ENCODE measurements around the gene MINDY3.
"Not testable (repeated sequence)": the region's sequence is repeated elsewhere in the genome, so short reads cannot be mapped to it uniquely, and the experiment has no call there.

MINDY3 gene

GRCh38 chr10:15764892-15765454, 95.3 kb downstream of the MINDY3 start:
- no peak for DNase-seq

GRCh38 chr10:15763006-15763405, 97.3 kb downstream of the MINDY3 start:
- no peak for DNase-seq

- DNase-seq: not testable (repeated sequence)
Observed at GRCh38 chr10:15762239-15762638, 98.1 kb downstream of the MINDY3 start.

GRCh38 chr10:15761224-15761623, 99.1 kb downstream of the MINDY3 start:
- not testable (repeated sequence) for DNase-seq

- no peak for DNase-seq
Observed at GRCh38 chr10:15760681-15761080, 99.6 kb downstream of the MINDY3 start.

GRCh38 chr10:15759265-15759664, 101.0 kb downstream of the MINDY3 start:
- no peak for DNase-seq

- no peak for DNase-seq
Observed at GRCh38 chr10:15758618-15759017, 101.7 kb downstream of the MINDY3 start.

GRCh38 chr10:15754937-15755336, 105.4 kb downstream of the MINDY3 start:
- DNase-seq: no peak

GRCh38 chr10:15751046-15751445, 109.3 kb downstream of the MINDY3 start:
- DNase-seq: no peak

GRCh38 chr10:15748126-15748525, 112.2 kb downstream of the MINDY3 start:
- DNase-seq: no peak

GRCh38 chr10:15747632-15748031, 112.7 kb downstream of the MINDY3 start:
- no peak for DNase-seq

GRCh38 chr10:15745751-15746150, 114.6 kb downstream of the MINDY3 start:
- DNase-seq: no peak

GRCh38 chr10:15744217-15744865, 116.0 kb downstream of the MINDY3 start:
- no peak for DNase-seq

GRCh38 chr10:15743443-15743842, 116.9 kb downstream of the MINDY3 start:
- no peak for DNase-seq

GRCh38 chr10:15742836-15743235, 117.5 kb downstream of the MINDY3 start:
- no peak for DNase-seq

- DNase-seq: no peak
Observed at GRCh38 chr10:15742102-15742501, 118.2 kb downstream of the MINDY3 start.

- no peak for DNase-seq
Observed at GRCh38 chr10:15741581-15741980, 118.7 kb downstream of the MINDY3 start.

GRCh38 chr10:15740261-15740660, 120.0 kb downstream of the MINDY3 start:
- no peak for DNase-seq

- no peak for DNase-seq
Observed at GRCh38 chr10:15739254-15739970, 120.9 kb downstream of the MINDY3 start.

GRCh38 chr10:15738270-15738925, 121.9 kb downstream of the MINDY3 start:
- no peak for DNase-seq

GRCh38 chr10:15737656-15738055, 122.7 kb downstream of the MINDY3 start:
- no peak for DNase-seq

GRCh38 chr10:15735763-15736162, 124.5 kb downstream of the MINDY3 start:
- DNase-seq: no peak

- no peak for DNase-seq
Observed at GRCh38 chr10:15730341-15730740, 130.0 kb downstream of the MINDY3 start.

- DNase-seq: no peak
Observed at GRCh38 chr10:15729890-15730289, 130.4 kb downstream of the MINDY3 start.
